ENCODE results near the gene BLOC1S6. TPM values are rescaled to one million over a fixed set of nuclear protein-coding genes. Genes with fewer than 3 reads are reported as not detected.

BLOC1S6 gene
- total and polyA plus RNA-seq, 9 of the 15 experiments (the other 6 are each of a cell fraction or from before 2014, with no cell fraction given), result 18.2 to 72.4 (median 38.4) TPM

DNA sequence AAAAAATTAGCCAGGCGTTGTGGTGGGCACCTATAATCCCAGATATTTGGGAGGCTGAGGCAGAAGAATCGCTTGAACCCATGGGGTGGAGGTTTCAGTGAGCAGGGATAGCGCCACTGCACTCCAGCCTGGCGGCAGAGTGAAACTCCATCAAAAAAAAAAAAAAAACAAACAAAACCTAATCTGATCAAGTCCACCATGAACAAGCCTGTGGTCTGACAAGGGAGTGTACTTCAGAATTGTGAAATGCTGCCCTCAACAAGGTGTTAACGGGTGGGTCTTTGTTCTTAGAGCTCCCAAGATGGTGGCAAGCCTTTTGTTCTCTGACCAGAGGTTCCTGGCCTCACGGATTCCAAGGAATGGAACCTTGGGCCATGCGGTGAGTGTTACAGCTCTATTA is 40.4 kb upstream of the BLOC1S6 start:
- Histone ChIP-seq H3K9me1 (ENCODE audit: control insufficient read depth, insufficient read depth, low read length) (no peaks in the 10 kb centered on the region), H2AFZ (ENCODE audit: low read depth, low read length) (peak overlapping the region; percentile 93), H3K4me2 (ENCODE audit: insufficient read depth, low read length) (peak overlapping the region; percentile 49), H3K36me3 (ENCODE audit: control insufficient read depth, insufficient read depth, low read length) (no peaks in the 10 kb centered on the region), H3K79me2 (ENCODE audit: control insufficient read depth, insufficient read depth, low read length) (no peaks in the 10 kb centered on the region), H3K4me1 (replicated peaks in 1 of 2; ENCODE audit: control insufficient read depth in 2 of 2, insufficient read depth in 2 of 2, low read length in 2 of 2) (peaks cover 3 to 12% of the 10 kb centered on the region in 2 experiments; a peak in 4 of 5 replicates), H4K20me1 (replicated peaks; ENCODE audit: control insufficient read depth, insufficient read depth, low read length) (no peaks in the 10 kb centered on the region), H3K4me3 (no peak overlapping the region), H3K9me3 (replicated peaks; ENCODE audit: control insufficient read depth, insufficient read depth, low read depth, low read length) (no peaks in the 10 kb centered on the region; the same call in 1 of the 2 replicates), H3K27ac (ENCODE audit: extremely low read depth, low read depth, low read length) (peak overlapping the region; percentile 45; the same call in 1 of the 3 replicates), H3K9ac (ENCODE audit: insufficient read depth in 1 of 2, low read depth in 2 of 2, low read length in 2 of 2) (peak overlapping the region in 1 of 2 experiments; percentile 43; a peak in 1 of 4 replicates), H3K27me3 (ENCODE audit: control insufficient read depth in 2 of 2, insufficient read depth in 2 of 2, low read length in 2 of 2) (no peaks in the 10 kb centered on the region)
- POLR2A ChIA-PET, result interaction anchor here (2.3 kb wide), 1 partner anchor 40 kb away, joined by 7 read pairs; the partner anchor contains the start of gene BLOC1S6
- intact Hi-C loops (cut with micrococcal nuclease) (no loop called here), in situ Hi-C loops (cut with MboI) (no loop called here)
- peak; percentile 81 for ATAC-seq
- FAIRE-seq, result peak; percentile 76
- WGBS (ENCODE audit: insufficient coverage, low coverage, missing lambda C conversion rate), result 39% methylated on average over 5 of the region's 7 CpGs
- peak in 2 of 4 experiments; percentile 25 to 26 for DNase-seq (ENCODE audit: extremely low read depth in 1 of 4, low spot score in 3 of 4)
- no TSS peak for BruUV-seq (replicated peaks)
- TF ChIP-seq CEBPB (tag; IDR thresholded peaks at IDR 0.05), result peak; percentile 88
- TF ChIP-seq ZNF384 (IDR thresholded peaks at IDR 0.05; ENCODE audit: low read depth, low read length), result peak; percentile 92
- TF ChIP-seq, protein P1, sequence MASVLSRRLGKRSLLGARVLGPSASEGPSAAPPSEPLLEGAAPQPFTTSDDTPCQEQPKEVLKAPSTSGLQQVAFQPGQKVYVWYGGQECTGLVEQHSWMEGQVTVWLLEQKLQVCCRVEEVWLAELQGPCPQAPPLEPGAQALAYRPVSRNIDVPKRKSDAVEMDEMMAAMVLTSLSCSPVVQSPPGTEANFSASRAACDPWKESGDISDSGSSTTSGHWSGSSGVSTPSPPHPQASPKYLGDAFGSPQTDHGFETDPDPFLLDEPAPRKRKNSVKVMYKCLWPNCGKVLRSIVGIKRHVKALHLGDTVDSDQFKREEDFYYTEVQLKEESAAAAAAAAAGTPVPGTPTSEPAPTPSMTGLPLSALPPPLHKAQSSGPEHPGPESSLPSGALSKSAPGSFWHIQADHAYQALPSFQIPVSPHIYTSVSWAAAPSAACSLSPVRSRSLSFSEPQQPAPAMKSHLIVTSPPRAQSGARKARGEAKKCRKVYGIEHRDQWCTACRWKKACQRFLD (CRISPR knock-in tag; IDR thresholded peaks at IDR 0.05), result peak; percentile 31; the same call in 1 of the 2 replicates
- TF ChIP-seq ZNF766 (CRISPR knock-in tag; conservative IDR thresholded peaks at IDR 0.05), result no peak; the same call in 1 of the 2 replicates
- TF ChIP-seq L3MBTL2 (IDR thresholded peaks at IDR 0.05), result peak; percentile 21; the same call in 1 of the 2 replicates
- TF ChIP-seq, protein P2, sequence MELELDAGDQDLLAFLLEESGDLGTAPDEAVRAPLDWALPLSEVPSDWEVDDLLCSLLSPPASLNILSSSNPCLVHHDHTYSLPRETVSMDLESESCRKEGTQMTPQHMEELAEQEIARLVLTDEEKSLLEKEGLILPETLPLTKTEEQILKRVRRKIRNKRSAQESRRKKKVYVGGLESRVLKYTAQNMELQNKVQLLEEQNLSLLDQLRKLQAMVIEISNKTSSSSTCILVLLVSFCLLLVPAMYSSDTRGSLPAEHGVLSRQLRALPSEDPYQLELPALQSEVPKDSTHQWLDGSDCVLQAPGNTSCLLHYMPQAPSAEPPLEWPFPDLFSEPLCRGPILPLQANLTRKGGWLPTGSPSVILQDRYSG (tag; conservative IDR thresholded peaks at IDR 0.05; ENCODE audit: low read depth), result 0 out of 2 replicates have a peak, but pooled peaks have one; percentile 61
- no peak for TF ChIP-seq ILK (tag; IDR thresholded peaks at IDR 0.05; ENCODE audit: borderline replicate concordance, low read depth)
- no peak for TF ChIP-seq TGIF2 (CRISPR knock-in tag; IDR thresholded peaks at IDR 0.05)
- peak; percentile 31; the same call in 1 of the 2 replicates for TF ChIP-seq DPF2 (IDR thresholded peaks at IDR 0.05)
- TF ChIP-seq SOX6 (IDR thresholded peaks at IDR 0.05), result peak; percentile 58; the same call in 1 of the 2 replicates
- TF ChIP-seq, protein P3, sequence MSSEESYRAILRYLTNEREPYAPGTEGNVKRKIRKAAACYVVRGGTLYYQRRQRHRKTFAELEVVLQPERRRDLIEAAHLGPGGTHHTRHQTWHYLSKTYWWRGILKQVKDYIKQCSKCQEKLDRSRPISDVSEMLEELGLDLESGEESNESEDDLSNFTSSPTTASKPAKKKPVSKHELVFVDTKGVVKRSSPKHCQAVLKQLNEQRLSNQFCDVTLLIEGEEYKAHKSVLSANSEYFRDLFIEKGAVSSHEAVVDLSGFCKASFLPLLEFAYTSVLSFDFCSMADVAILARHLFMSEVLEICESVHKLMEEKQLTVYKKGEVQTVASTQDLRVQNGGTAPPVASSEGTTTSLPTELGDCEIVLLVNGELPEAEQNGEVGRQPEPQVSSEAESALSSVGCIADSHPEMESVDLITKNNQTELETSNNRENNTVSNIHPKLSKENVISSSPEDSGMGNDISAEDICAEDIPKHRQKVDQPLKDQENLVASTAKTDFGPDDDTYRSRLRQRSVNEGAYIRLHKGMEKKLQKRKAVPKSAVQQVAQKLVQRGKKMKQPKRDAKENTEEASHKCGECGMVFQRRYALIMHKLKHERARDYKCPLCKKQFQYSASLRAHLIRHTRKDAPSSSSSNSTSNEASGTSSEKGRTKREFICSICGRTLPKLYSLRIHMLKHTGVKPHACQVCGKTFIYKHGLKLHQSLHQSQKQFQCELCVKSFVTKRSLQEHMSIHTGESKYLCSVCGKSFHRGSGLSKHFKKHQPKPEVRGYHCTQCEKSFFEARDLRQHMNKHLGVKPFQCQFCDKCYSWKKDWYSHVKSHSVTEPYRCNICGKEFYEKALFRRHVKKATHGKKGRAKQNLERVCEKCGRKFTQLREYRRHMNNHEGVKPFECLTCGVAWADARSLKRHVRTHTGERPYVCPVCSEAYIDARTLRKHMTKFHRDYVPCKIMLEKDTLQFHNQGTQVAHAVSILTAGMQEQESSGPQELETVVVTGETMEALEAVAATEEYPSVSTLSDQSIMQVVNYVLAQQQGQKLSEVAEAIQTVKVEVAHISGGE (CRISPR knock-in tag; IDR thresholded peaks at IDR 0.05), result peak in 1 of 3 experiments; percentile 23; a peak in 1 of 6 replicates
- TF ChIP-seq, protein P4, sequence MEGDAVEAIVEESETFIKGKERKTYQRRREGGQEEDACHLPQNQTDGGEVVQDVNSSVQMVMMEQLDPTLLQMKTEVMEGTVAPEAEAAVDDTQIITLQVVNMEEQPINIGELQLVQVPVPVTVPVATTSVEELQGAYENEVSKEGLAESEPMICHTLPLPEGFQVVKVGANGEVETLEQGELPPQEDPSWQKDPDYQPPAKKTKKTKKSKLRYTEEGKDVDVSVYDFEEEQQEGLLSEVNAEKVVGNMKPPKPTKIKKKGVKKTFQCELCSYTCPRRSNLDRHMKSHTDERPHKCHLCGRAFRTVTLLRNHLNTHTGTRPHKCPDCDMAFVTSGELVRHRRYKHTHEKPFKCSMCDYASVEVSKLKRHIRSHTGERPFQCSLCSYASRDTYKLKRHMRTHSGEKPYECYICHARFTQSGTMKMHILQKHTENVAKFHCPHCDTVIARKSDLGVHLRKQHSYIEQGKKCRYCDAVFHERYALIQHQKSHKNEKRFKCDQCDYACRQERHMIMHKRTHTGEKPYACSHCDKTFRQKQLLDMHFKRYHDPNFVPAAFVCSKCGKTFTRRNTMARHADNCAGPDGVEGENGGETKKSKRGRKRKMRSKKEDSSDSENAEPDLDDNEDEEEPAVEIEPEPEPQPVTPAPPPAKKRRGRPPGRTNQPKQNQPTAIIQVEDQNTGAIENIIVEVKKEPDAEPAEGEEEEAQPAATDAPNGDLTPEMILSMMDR (IDR thresholded peaks at IDR 0.05 in 2 of 3, conservative IDR thresholded peaks at IDR 0.05 in 1 of 3; ENCODE audit: insufficient read depth in 2 of 3, low read depth in 1 of 3, low read length in 3 of 3), result peak in 1 of 3 experiments; percentile 21; a peak in 1 of 6 replicates
- CTCF ChIA-PET (ENCODE audit: low intra/inter-chr PET ratio), result no interaction called here

Measured in K562 (cell line).